ENCODE data around the gene CPEB4. TPM values are rescaled to one million over a fixed set of nuclear protein-coding genes. Genes with fewer than 3 reads are reported as not detected.

Gene CPEB4
- total and polyA plus RNA-seq, 2 experiments from 2014 or later: 5.9 to 10.2 TPM

- no peak for TF ChIP-seq ZNF462 (CRISPR knock-in tag; IDR thresholded peaks at IDR 0.05)
Measured at GRCh38 chr5:173988554-173989431, 100.6 kb downstream of the CPEB4 start, which contains the start of gene C5orf47 (continued).

GRCh38 chr5:173989432-173990082, 101.4 kb downstream of the CPEB4 start:
- H3F3A ChIP-seq (replicated peaks; ENCODE audit: low read depth): no peaks in the 10 kb centered on the region
- H3K4me3 ChIP-seq: no peak overlapping the region
- H3K4me1 ChIP-seq (ENCODE audit: insufficient read depth): no peaks in the 10 kb centered on the region
- Mint-ChIP-seq H3K27ac (no peak overlapping the region), H3K4me1 (no peaks in the 10 kb centered on the region), H3K9me3 (peaks cover 3% of the 10 kb centered on the region; the same call in 1 of the 3 replicates), H3K36me3 (ENCODE audit: low read depth) (no peaks in the 10 kb centered on the region), H3K27me3 (ENCODE audit: insufficient read depth, low read depth, poor library complexity) (peaks cover 8% of the 10 kb centered on the region), H3K4me3 (no peak overlapping the region)
- H3K27me3 ChIP-seq (ENCODE audit: insufficient read depth): no peaks in the 10 kb centered on the region
- H3K9me2 ChIP-seq (ENCODE audit: insufficient read depth): no peaks in the 10 kb centered on the region
- no peaks in the 10 kb centered on the region for H3K79me2 ChIP-seq (replicated peaks; ENCODE audit: insufficient read depth)
- DNase-seq (ENCODE audit: low spot score) (no peak), ATAC-seq (no peak; the same call in 2 of the 3 replicates)
- H4K20me1 ChIP-seq (replicated peaks; ENCODE audit: insufficient read depth): no peaks in the 10 kb centered on the region
- peak overlapping the region; percentile 74 for H2AFZ ChIP-seq
- no peaks in the 10 kb centered on the region for H3K36me3 ChIP-seq (ENCODE audit: insufficient read depth)
- TF ChIP-seq ZNF331 (CRISPR knock-in tag; IDR thresholded peaks at IDR 0.05; ENCODE audit: low read depth) (no peak), ZNF462 (CRISPR knock-in tag; IDR thresholded peaks at IDR 0.05) (no peak), EZH2 (IDR thresholded peaks at IDR 0.05; ENCODE audit: low read depth, unreplicated experiment) (no peak), CTCF (conservative IDR thresholded peaks at IDR 0.05; ENCODE audit: low read depth in 2 of 2) (peak in 1 of 2 experiments; percentile 16; a peak in 1 of 4 replicates)
- no peak overlapping the region for H3K27ac ChIP-seq (ENCODE audit: low read depth)
- no peak overlapping the region for H3K4me2 ChIP-seq
